ENCODE data around the gene IFIT1B.
"Not testable (repeated sequence)": the region's sequence is repeated elsewhere in the genome, so short reads cannot be mapped to it uniquely, and the experiment has no call there.

The IFIT1B gene

GRCh38 chr10:89390476-89391225 lies 12.8 kb downstream of the IFIT1B start:
- no CpG with 5 or more reads among the region's 5 CpGs for WGBS (ENCODE audit: extremely low coverage, insufficient coverage, low lambda C conversion rate)

GRCh38 chr10:89391226-89391576 lies 13.3 kb downstream of the IFIT1B start:
- peak overlapping the region; percentile 3 for H3K4ac ChIP-seq (ENCODE audit: low read depth, low read length)
- DNase-seq; H3K36me3 ChIP-seq (ENCODE audit: control insufficient read depth, insufficient read depth, low read length); H3K27me3 ChIP-seq (ENCODE audit: insufficient read depth, low read length, poor library complexity); H3K18ac ChIP-seq (ENCODE audit: low read length); H3K56ac ChIP-seq (ENCODE audit: low read length); H2BK5ac ChIP-seq (ENCODE audit: low read length); H3K79me1 ChIP-seq (ENCODE audit: low read length); H3K9ac ChIP-seq (ENCODE audit: low read length); H2BK15ac ChIP-seq (replicated peaks; ENCODE audit: low read depth); H4K8ac ChIP-seq (ENCODE audit: low read depth, low read length); H3K79me2 ChIP-seq (ENCODE audit: control insufficient read depth, insufficient read depth, low read length); H3K23ac ChIP-seq (ENCODE audit: low read length); H3K4me1 ChIP-seq (ENCODE audit: control insufficient read depth, low read depth, low read length); H2AK5ac ChIP-seq (ENCODE audit: low read length); H3K4me2 ChIP-seq (ENCODE audit: low read length); H3K4me3 ChIP-seq (ENCODE audit: low read length); H2BK120ac ChIP-seq (ENCODE audit: low read depth, low read length); H4K5ac ChIP-seq (ENCODE audit: low read length); H3K27ac ChIP-seq (ENCODE audit: low read depth, low read length): not testable (repeated sequence)
- no CpG with 5 or more reads among the region's 4 CpGs for WGBS (ENCODE audit: extremely low coverage, insufficient coverage, low lambda C conversion rate)

More at GRCh38 chr10:89390476-89391225, 12.8 kb downstream of the IFIT1B start:
- H3K23ac ChIP-seq (ENCODE audit: low read length): no peak overlapping the region
- H3K18ac ChIP-seq (ENCODE audit: low read length): no peak overlapping the region
- no peak overlapping the region for H3K56ac ChIP-seq (ENCODE audit: low read length)
- no peak for DNase-seq
- no peak overlapping the region for H3K4me3 ChIP-seq (ENCODE audit: low read length)
- no peak overlapping the region for H3K27ac ChIP-seq (ENCODE audit: low read depth, low read length)
- H4K5ac ChIP-seq (ENCODE audit: low read length): no peak overlapping the region
- H3K9ac ChIP-seq (ENCODE audit: low read length): no peak overlapping the region
- no peaks in the 10 kb centered on the region for H3K79me1 ChIP-seq (ENCODE audit: low read length)
- H3K4ac ChIP-seq (ENCODE audit: low read depth, low read length): peak overlapping the region; percentile 3
- peak overlapping the region; percentile 36 for H2BK15ac ChIP-seq (replicated peaks; ENCODE audit: low read depth)
- H2BK120ac ChIP-seq (ENCODE audit: low read depth, low read length): no peak overlapping the region
- no peaks in the 10 kb centered on the region for H3K36me3 ChIP-seq (ENCODE audit: control insufficient read depth, insufficient read depth, low read length)
- H3K79me2 ChIP-seq (ENCODE audit: control insufficient read depth, insufficient read depth, low read length): no peaks in the 10 kb centered on the region
- H4K8ac ChIP-seq (ENCODE audit: low read depth, low read length): no peak overlapping the region
- H2BK5ac ChIP-seq (ENCODE audit: low read length): no peak overlapping the region
- no peak overlapping the region for H2AK5ac ChIP-seq (ENCODE audit: low read length)
- H3K4me1 ChIP-seq (ENCODE audit: control insufficient read depth, low read depth, low read length): no peaks in the 10 kb centered on the region
- no peaks in the 10 kb centered on the region for H3K27me3 ChIP-seq (ENCODE audit: insufficient read depth, low read length, poor library complexity)
- no peak overlapping the region for H3K4me2 ChIP-seq (ENCODE audit: low read length)

GRCh38 chr10:89391907-89392756 lies 14.3 kb downstream of the IFIT1B start, which contains the start of gene IFIT1:
Gene IFIT1 (plus strand): TSS chr10:89392623. CDS start chr10:89392713, 90 bp downstream.
- H3K4ac ChIP-seq (ENCODE audit: low read depth, low read length): no peak within 1 kb of the TSS
- H3K56ac ChIP-seq (ENCODE audit: low read length): no peak within 1 kb of the TSS
- H2BK120ac ChIP-seq (ENCODE audit: low read depth, low read length): no peak within 1 kb of the TSS
- H3K4me1 ChIP-seq (ENCODE audit: control insufficient read depth, low read depth, low read length): no peaks in the 10 kb centered on the region
- H3K36me3 ChIP-seq (ENCODE audit: control insufficient read depth, insufficient read depth, low read length): no peaks in the 10 kb centered on the region
- no peak within 1 kb of the TSS for H3K23ac ChIP-seq (ENCODE audit: low read length)
- no peak within 1 kb of the TSS for H3K18ac ChIP-seq (ENCODE audit: low read length)
- no peak within 1 kb of the TSS for H2AK5ac ChIP-seq (ENCODE audit: low read length)
- H4K8ac ChIP-seq (ENCODE audit: low read depth, low read length): no peak within 1 kb of the TSS
- no peak within 1 kb of the TSS for H3K27ac ChIP-seq (ENCODE audit: low read depth, low read length)
- DNase-seq: peak; percentile 67
- WGBS (ENCODE audit: extremely low coverage, insufficient coverage, low lambda C conversion rate): no CpG with 5 or more reads among the region's 8 CpGs
- H2BK5ac ChIP-seq (ENCODE audit: low read length): no peak within 1 kb of the TSS
- peak within 1 kb of the TSS; percentile 28 for H3K4me2 ChIP-seq (ENCODE audit: low read length)
- no peaks in the 10 kb centered on the region for H3K79me2 ChIP-seq (ENCODE audit: control insufficient read depth, insufficient read depth, low read length)
- H3K27me3 ChIP-seq (ENCODE audit: insufficient read depth, low read length, poor library complexity): no peaks in the 10 kb centered on the region
- H4K5ac ChIP-seq (ENCODE audit: low read length): no peak within 1 kb of the TSS
- no peak within 1 kb of the TSS for H3K9ac ChIP-seq (ENCODE audit: low read length)
- no peaks in the 10 kb centered on the region for H3K79me1 ChIP-seq (ENCODE audit: low read length)
- H3K4me3 ChIP-seq (ENCODE audit: low read length): no peak within 1 kb of the TSS
- no peak within 1 kb of the TSS for H2BK15ac ChIP-seq (replicated peaks; ENCODE audit: low read depth)

GRCh38 chr10:89392974-89393373 lies 15.1 kb downstream of the IFIT1B start:
- Histone ChIP-seq H4K5ac (ENCODE audit: low read length) (no peak overlapping the region), H3K56ac (ENCODE audit: low read length) (no peak overlapping the region), H3K4me2 (ENCODE audit: low read length) (no peak overlapping the region), H3K79me2 (ENCODE audit: control insufficient read depth, insufficient read depth, low read length) (no peaks in the 10 kb centered on the region), H2BK120ac (ENCODE audit: low read depth, low read length) (no peak overlapping the region), H3K27ac (ENCODE audit: low read depth, low read length) (no peak overlapping the region), H3K18ac (ENCODE audit: low read length) (no peak overlapping the region), H3K27me3 (ENCODE audit: insufficient read depth, low read length, poor library complexity) (no peaks in the 10 kb centered on the region), H3K4me3 (ENCODE audit: low read length) (no peak overlapping the region), H3K79me1 (ENCODE audit: low read length) (no peaks in the 10 kb centered on the region), H2BK15ac (replicated peaks; ENCODE audit: low read depth) (no peak overlapping the region), H4K8ac (ENCODE audit: low read depth, low read length) (no peak overlapping the region), H2BK5ac (ENCODE audit: low read length) (no peak overlapping the region), H2AK5ac (ENCODE audit: low read length) (no peak overlapping the region), H3K4ac (ENCODE audit: low read depth, low read length) (no peak overlapping the region), H3K23ac (ENCODE audit: low read length) (no peak overlapping the region), H3K4me1 (ENCODE audit: control insufficient read depth, low read depth, low read length) (no peaks in the 10 kb centered on the region), H3K36me3 (ENCODE audit: control insufficient read depth, insufficient read depth, low read length) (no peaks in the 10 kb centered on the region), H3K9ac (ENCODE audit: low read length) (no peak overlapping the region)
- WGBS (ENCODE audit: extremely low coverage, insufficient coverage, low lambda C conversion rate): no CpG with 5 or more reads among the region's 2 CpGs
- DNase-seq: no peak

GRCh38 chr10:89393898-89394297 lies 16.0 kb downstream of the IFIT1B start:
- Histone ChIP-seq H3K18ac (ENCODE audit: low read length) (no peak overlapping the region), H3K9ac (ENCODE audit: low read length) (no peak overlapping the region), H3K23ac (ENCODE audit: low read length) (no peak overlapping the region), H4K8ac (ENCODE audit: low read depth, low read length) (no peak overlapping the region), H3K4ac (ENCODE audit: low read depth, low read length) (no peak overlapping the region), H2BK120ac (ENCODE audit: low read depth, low read length) (no peak overlapping the region), H2BK5ac (ENCODE audit: low read length) (no peak overlapping the region), H3K79me1 (ENCODE audit: low read length) (no peaks in the 10 kb centered on the region), H3K4me2 (ENCODE audit: low read length) (no peak overlapping the region), H2AK5ac (ENCODE audit: low read length) (no peak overlapping the region), H3K4me1 (ENCODE audit: control insufficient read depth, low read depth, low read length) (no peaks in the 10 kb centered on the region), H2BK15ac (replicated peaks; ENCODE audit: low read depth) (no peak overlapping the region), H4K5ac (ENCODE audit: low read length) (no peak overlapping the region), H3K4me3 (ENCODE audit: low read length) (no peak overlapping the region), H3K56ac (ENCODE audit: low read length) (no peak overlapping the region), H3K79me2 (ENCODE audit: control insufficient read depth, insufficient read depth, low read length) (no peaks in the 10 kb centered on the region), H3K27ac (ENCODE audit: low read depth, low read length) (no peak overlapping the region), H3K27me3 (ENCODE audit: insufficient read depth, low read length, poor library complexity) (no peaks in the 10 kb centered on the region), H3K36me3 (ENCODE audit: control insufficient read depth, insufficient read depth, low read length) (no peaks in the 10 kb centered on the region)
- DNase-seq: no peak
- WGBS (ENCODE audit: extremely low coverage, insufficient coverage, low lambda C conversion rate): no CpG with 5 or more reads among the region's 3 CpGs

Data from mesendoderm (in vitro differentiated cells).